SK-N-SH (cell line): Measurements from ENCODE around the gene SFMBT2.

Experiments used
- EP300 ChIP-seq, 2 experiments: IDR thresholded peaks; 2 replicates each; pipeline versions ENCODE4 v1.4.0 to v1.6.1; 2012; ENCODE audit warnings: borderline replicate concordance in 1 of 2, low read depth in 1 of 2, low read length in 1 of 2
- GABPA ChIP-seq: IDR thresholded peaks from 2 replicates; pipeline ENCODE4 v1.4.0; 2012; ENCODE audit warnings: low read depth, mild to moderate bottlenecking
- GATA2 ChIP-seq: sonication (generic); formaldehyde crosslinking; IDR thresholded peaks from 2 replicates; pipeline ENCODE4 v1.5.0; 2020; ENCODE audit warnings: mild to moderate bottlenecking, missing genetic modification reagents
- IRF3 ChIP-seq: fragments of 150-350 bp; IDR thresholded peaks from 2 replicates; pipeline ENCODE4 v1.6.1; 2016; ENCODE audit warnings: mild to moderate bottlenecking, low read depth, low read length
- JUND ChIP-seq: IDR thresholded peaks from 2 replicates; pipeline ENCODE4 v1.4.0; 2012
- POLR2AphosphoS5 ChIP-seq: IDR thresholded peaks from 2 replicates; pipeline ENCODE4 v1.6.1; 2012; ENCODE audit warnings: low read depth, low read length
- RAD21 ChIP-seq: IDR thresholded peaks from 2 replicates; pipeline ENCODE4 v1.6.1; 2012; ENCODE audit warnings: mild to moderate bottlenecking, low read length
- SMC3 ChIP-seq: IDR thresholded peaks from 2 replicates; pipeline ENCODE4 v1.6.1; 2012; ENCODE audit warnings: low read depth, low read length, improper control_type of control experiment
- TF ChIP-seq, protein P1 (sequence below): fragments of 150-350 bp; IDR thresholded peaks from 2 replicates; pipeline ENCODE4 v1.6.1; 2017; ENCODE audit warnings: antibody characterized with exemption, low read length, low read depth, borderline replicate concordance
- TF ChIP-seq, protein P2 (sequence below): fragments of 200-600 bp; sonication (generic); IDR thresholded peaks from 2 replicates; pipeline ENCODE4 v1.6.1; 2017; ENCODE audit warnings: antibody characterized with exemption, mild to moderate bottlenecking, moderate library complexity
- TF ChIP-seq, protein P3 (sequence below): IDR thresholded peaks from 2 replicates; pipeline ENCODE4 v1.6.1; 2012; ENCODE audit warnings: mild to moderate bottlenecking, low read depth, low read length, moderate library complexity

- TF ChIP-seq JUND (no peak), EP300 (IDR thresholded peaks at IDR 0.05; ENCODE audit: borderline replicate concordance in 1 of 2, low read depth in 1 of 2, low read length in 1 of 2) (no peak), GABPA (no peak), SMC3 (no peak), POLR2AphosphoS5 (no peak), RAD21 (no peak), GATA2 (CRISPR knock-in tag) (no peak), IRF3 (no peak)
- TF ChIP-seq, protein P1, sequence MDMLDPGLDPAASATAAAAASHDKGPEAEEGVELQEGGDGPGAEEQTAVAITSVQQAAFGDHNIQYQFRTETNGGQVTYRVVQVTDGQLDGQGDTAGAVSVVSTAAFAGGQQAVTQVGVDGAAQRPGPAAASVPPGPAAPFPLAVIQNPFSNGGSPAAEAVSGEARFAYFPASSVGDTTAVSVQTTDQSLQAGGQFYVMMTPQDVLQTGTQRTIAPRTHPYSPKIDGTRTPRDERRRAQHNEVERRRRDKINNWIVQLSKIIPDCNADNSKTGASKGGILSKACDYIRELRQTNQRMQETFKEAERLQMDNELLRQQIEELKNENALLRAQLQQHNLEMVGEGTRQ: no peak
- TF ChIP-seq, protein P2, sequence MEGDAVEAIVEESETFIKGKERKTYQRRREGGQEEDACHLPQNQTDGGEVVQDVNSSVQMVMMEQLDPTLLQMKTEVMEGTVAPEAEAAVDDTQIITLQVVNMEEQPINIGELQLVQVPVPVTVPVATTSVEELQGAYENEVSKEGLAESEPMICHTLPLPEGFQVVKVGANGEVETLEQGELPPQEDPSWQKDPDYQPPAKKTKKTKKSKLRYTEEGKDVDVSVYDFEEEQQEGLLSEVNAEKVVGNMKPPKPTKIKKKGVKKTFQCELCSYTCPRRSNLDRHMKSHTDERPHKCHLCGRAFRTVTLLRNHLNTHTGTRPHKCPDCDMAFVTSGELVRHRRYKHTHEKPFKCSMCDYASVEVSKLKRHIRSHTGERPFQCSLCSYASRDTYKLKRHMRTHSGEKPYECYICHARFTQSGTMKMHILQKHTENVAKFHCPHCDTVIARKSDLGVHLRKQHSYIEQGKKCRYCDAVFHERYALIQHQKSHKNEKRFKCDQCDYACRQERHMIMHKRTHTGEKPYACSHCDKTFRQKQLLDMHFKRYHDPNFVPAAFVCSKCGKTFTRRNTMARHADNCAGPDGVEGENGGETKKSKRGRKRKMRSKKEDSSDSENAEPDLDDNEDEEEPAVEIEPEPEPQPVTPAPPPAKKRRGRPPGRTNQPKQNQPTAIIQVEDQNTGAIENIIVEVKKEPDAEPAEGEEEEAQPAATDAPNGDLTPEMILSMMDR: no peak
- TF ChIP-seq, protein P3, sequence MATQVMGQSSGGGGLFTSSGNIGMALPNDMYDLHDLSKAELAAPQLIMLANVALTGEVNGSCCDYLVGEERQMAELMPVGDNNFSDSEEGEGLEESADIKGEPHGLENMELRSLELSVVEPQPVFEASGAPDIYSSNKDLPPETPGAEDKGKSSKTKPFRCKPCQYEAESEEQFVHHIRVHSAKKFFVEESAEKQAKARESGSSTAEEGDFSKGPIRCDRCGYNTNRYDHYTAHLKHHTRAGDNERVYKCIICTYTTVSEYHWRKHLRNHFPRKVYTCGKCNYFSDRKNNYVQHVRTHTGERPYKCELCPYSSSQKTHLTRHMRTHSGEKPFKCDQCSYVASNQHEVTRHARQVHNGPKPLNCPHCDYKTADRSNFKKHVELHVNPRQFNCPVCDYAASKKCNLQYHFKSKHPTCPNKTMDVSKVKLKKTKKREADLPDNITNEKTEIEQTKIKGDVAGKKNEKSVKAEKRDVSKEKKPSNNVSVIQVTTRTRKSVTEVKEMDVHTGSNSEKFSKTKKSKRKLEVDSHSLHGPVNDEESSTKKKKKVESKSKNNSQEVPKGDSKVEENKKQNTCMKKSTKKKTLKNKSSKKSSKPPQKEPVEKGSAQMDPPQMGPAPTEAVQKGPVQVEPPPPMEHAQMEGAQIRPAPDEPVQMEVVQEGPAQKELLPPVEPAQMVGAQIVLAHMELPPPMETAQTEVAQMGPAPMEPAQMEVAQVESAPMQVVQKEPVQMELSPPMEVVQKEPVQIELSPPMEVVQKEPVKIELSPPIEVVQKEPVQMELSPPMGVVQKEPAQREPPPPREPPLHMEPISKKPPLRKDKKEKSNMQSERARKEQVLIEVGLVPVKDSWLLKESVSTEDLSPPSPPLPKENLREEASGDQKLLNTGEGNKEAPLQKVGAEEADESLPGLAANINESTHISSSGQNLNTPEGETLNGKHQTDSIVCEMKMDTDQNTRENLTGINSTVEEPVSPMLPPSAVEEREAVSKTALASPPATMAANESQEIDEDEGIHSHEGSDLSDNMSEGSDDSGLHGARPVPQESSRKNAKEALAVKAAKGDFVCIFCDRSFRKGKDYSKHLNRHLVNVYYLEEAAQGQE: no peak
Observed at GRCh38 chr10:7439696-7440095, 28.9 kb upstream of the SFMBT2 start.
